ENCODE results near the gene KPNA6. TPM values are rescaled to one million over a fixed set of nuclear protein-coding genes. Genes with fewer than 3 reads are reported as not detected.
A peak's percentile ranks its signal among the peaks of the same experiment; 100 is the strongest.

KPNA6 gene
- total and polyA plus RNA-seq, 9 of the 15 experiments (the other 6 are each of a cell fraction or from before 2014, with no cell fraction given) = 20.1 to 54.6 (median 32.2) TPM

- Histone ChIP-seq H3K9me3 (replicated peaks; ENCODE audit: control insufficient read depth, insufficient read depth, low read depth, low read length) (no peaks in the 10 kb centered on the region), H3K9ac (ENCODE audit: insufficient read depth in 1 of 2, low read depth in 2 of 2, low read length in 2 of 2) (peak within 1 kb of the TSS; percentile 94 to 96), H3K4me3 (peak within 1 kb of the TSS; percentile 80), H3K27ac (ENCODE audit: extremely low read depth, low read depth, low read length) (peak within 1 kb of the TSS; percentile 90), H3K27me3 (ENCODE audit: control insufficient read depth in 2 of 2, insufficient read depth in 2 of 2, low read length in 2 of 2) (no peaks in the 10 kb centered on the region), H3K4me1 (replicated peaks in 1 of 2; ENCODE audit: control insufficient read depth in 2 of 2, insufficient read depth in 2 of 2, low read length in 2 of 2) (peaks cover 19 to 22% of the 10 kb centered on the region in 2 experiments; a peak in 4 of 5 replicates), H3K9me1 (ENCODE audit: control insufficient read depth, insufficient read depth, low read length) (no peaks in the 10 kb centered on the region), H4K20me1 (replicated peaks; ENCODE audit: control insufficient read depth, insufficient read depth, low read length) (no peaks in the 10 kb centered on the region), H3K4me2 (ENCODE audit: insufficient read depth, low read length) (peak within 1 kb of the TSS; percentile 98), H3K79me2 (ENCODE audit: control insufficient read depth, insufficient read depth, low read length) (peaks cover 49% of the 10 kb centered on the region), H2AFZ (ENCODE audit: low read depth, low read length) (peak within 1 kb of the TSS; percentile 90), H3K36me3 (ENCODE audit: control insufficient read depth, insufficient read depth, low read length) (peaks cover 50% of the 10 kb centered on the region)
- DNase-seq (ENCODE audit: extremely low read depth in 1 of 4, low spot score in 3 of 4) = peak; percentile 93 to 98 (median 96)
- peak; percentile 95 for ATAC-seq
- FAIRE-seq = peak; percentile 94
- BruUV-seq (replicated peaks) = TSS peak; percentile 70
- POLR2A ChIA-PET = interaction anchor here (0.7 to 1.9 kb wide), 3 partner anchors 11 to 43 kb away, joined by 3 to 14 read pairs (median 3); partner anchors contain the start of genes DCDC2B and TXLNA
- CTCF ChIA-PET (ENCODE audit: low intra/inter-chr PET ratio) = no interaction called here
- WGBS (ENCODE audit: insufficient coverage, low coverage, missing lambda C conversion rate) = under 1% methylated on average over 46 of the region's 46 CpGs
- intact Hi-C loops (cut with micrococcal nuclease) (loop anchor here (2.0 kb wide), 1 partner anchor 95 kb away; no protein-coding TSS in a partner anchor), in situ Hi-C loops (cut with MboI) (no loop called here)
- TF ChIP-seq DLX4 (CRISPR knock-in tag; IDR thresholded peaks at IDR 0.05) = no peak
- no peak for TF ChIP-seq ELK1 (CRISPR knock-in tag; IDR thresholded peaks at IDR 0.05)
- TF ChIP-seq CTBP1 (IDR thresholded peaks at IDR 0.05; ENCODE audit: borderline replicate concordance) = peak; percentile 39; the same call in 1 of the 2 replicates
- TF ChIP-seq CBX2 (IDR thresholded peaks at IDR 0.05; ENCODE audit: insufficient read depth, low read length, poor library complexity, severe bottlenecking) = no peak
- TF ChIP-seq ATF6 (CRISPR knock-in tag; IDR thresholded peaks at IDR 0.05) = no peak; the same call in 1 of the 2 replicates
- TF ChIP-seq TAF1 (IDR thresholded peaks at IDR 0.05; ENCODE audit: control insufficient read depth, extremely low read depth, insufficient read depth, low read length, severe bottlenecking) = peak; percentile 74
- 0 out of 4 replicates have a peak, but pooled peaks of 1 of the 2 experiments have one; percentile 8 for TF ChIP-seq MLLT1 (IDR thresholded peaks at IDR 0.05)
- TF ChIP-seq TCF15 (CRISPR knock-in tag; IDR thresholded peaks at IDR 0.05) = no peak
- TF ChIP-seq SNAPC5 (CRISPR knock-in tag; IDR thresholded peaks at IDR 0.05) = no peak
- no peak for TF ChIP-seq USF1 (CRISPR knock-in tag; IDR thresholded peaks at IDR 0.05)
- TF ChIP-seq ADNP (tag; IDR thresholded peaks at IDR 0.05) = no peak
- TF ChIP-seq ETV6 (IDR thresholded peaks at IDR 0.05; ENCODE audit: borderline replicate concordance in 1 of 2, low read depth in 2 of 2, low read length in 1 of 2) = peak in 1 of 2 experiments; percentile 66; a peak in 1 of 4 replicates
- peak; percentile 67; the same call in 1 of the 2 replicates for TF ChIP-seq ETV6 (CRISPR knock-in tag; IDR thresholded peaks at IDR 0.05; ENCODE audit: borderline replicate concordance)
These were observed 114.3 kb downstream of the KPNA6 start, which contains the start of the genes EIF3I and TMEM234 for GRCh38 chr1:32221980-32222755. Gene EIF3I, plus strand, starts transcription at chr1:32222407. Its CDS starts 35 bp downstream, at chr1:32222442. Gene TMEM234, minus strand, starts transcription at chr1:32222353. Its CDS starts 31 bp downstream, at chr1:32222322.
